Stimulated activated CD4-positive, alpha-beta T cell treated with anti-CD3 and anti-CD28 coated beads, TNF-alpha, amount 100 ng/mL, for 24 hours (primary cell): ENCODE data around the gene HPS1.

Experiments
- DNase-seq, 3 experiments: peaks; one replicate each; pipeline ENCODE4 v3.0.0-alpha.2; 2020; ENCODE audit warnings: low read depth in 3 of 3

Gene HPS1

DNA sequence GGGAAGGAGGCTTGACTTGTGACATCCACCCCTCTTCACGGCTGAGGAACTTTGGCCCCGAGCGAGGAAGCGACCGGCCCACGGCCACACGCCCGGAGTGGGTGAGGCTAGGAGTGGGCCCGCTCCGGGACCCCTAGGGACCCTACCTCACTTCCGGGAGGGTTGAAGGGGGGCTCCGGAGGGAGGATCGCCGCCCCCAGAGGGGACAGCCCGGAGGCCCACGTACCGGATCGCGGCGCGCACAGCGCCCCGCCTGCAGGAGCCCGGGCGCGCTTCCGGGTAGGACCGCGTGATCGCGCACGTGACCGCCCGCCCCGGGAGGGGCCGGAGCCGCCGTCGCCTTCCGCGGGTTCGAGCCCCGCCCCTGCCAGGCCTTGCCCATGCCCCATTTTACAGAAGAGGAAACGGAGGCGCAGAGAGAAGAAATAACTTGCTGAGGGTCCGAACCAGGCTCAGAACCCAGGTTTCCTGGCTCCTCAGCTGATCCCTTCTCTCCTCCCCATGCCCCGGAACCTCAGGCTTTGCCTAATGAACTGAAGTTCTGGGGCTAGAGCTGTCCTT is at the start of gene HPS1:
Gene HPS1 (minus strand): TSS at position 275 of the 561 bp plus-strand sequence. CDS start 3,695 bp downstream, outside the sequence.
- DNase-seq: peak; percentile 55 to 83 (median 77)

DNA sequence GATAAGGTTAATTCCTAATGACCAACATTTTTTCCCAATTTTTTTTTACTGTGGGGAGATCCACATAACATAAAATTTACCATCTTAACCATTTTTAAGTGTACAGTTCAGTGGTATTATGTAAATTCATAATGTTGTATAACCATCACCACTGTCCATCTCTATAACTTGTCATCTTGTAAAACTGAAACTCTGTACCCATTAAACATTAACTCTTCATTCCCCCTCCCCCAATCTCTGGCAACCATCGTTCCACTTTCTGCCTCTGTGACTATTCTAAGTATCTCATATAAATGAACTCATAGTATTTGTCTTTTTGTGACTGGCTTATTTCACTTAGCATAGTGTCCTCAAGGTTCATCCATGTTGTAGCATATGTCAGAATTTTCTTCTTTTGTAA is 46.0 kb upstream of the HPS1 start:
- no peak for DNase-seq

- DNase-seq: no peak
Measured at GRCh38 chr10:98489561-98490481, 43.1 kb upstream of the HPS1 start.

- no peak for DNase-seq
Measured at GRCh38 chr10:98488669-98489430, 42.1 kb upstream of the HPS1 start.

- DNase-seq: no peak
Measured at GRCh38 chr10:98487649-98488048, 40.9 kb upstream of the HPS1 start.

DNA sequence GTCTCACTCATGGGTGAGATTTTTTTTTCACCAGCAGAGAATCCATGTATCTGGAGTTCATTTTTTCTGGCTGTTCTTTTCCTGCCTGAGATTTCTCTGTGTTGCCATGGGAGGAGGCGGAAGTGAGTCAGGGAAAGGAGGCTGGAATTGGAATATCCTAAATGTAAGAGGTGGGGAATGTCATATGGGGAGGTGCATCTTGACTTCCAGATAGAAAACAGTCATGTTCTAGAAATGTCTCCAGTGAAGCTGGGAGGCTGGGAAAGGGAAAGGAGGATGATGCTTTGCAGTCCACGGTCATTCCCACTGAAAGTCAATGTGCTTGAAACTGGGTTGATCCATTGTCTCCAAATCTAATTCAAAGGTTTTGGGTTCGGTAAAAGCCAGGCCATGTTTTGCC is 39.7 kb upstream of the HPS1 start:
- DNase-seq: no peak

DNA sequence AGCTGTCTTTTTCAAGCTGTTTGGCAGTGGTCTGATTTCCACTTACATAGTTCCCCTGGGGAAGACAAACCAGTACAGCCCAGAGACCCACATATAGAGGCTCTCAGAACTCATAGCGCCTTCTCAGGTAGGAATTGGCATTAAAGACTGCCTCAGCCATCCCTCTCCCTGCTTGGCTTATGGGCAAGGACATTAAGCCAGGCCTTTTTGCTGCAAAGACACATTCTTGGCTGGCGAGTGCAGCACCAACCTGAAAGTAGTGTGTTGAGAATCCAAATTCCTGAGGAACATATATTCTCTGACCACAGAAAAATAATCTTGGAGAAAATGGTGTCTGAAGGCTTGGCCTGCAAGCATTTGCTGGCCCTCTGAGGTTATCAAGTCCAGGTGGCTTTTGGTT is 39.2 kb upstream of the HPS1 start:
- DNase-seq: no peak

- DNase-seq: no peak
Measured at GRCh38 chr10:98483658-98484057, 36.9 kb upstream of the HPS1 start.

- DNase-seq: no peak
Measured at GRCh38 chr10:98482096-98482495, 35.4 kb upstream of the HPS1 start.

DNA sequence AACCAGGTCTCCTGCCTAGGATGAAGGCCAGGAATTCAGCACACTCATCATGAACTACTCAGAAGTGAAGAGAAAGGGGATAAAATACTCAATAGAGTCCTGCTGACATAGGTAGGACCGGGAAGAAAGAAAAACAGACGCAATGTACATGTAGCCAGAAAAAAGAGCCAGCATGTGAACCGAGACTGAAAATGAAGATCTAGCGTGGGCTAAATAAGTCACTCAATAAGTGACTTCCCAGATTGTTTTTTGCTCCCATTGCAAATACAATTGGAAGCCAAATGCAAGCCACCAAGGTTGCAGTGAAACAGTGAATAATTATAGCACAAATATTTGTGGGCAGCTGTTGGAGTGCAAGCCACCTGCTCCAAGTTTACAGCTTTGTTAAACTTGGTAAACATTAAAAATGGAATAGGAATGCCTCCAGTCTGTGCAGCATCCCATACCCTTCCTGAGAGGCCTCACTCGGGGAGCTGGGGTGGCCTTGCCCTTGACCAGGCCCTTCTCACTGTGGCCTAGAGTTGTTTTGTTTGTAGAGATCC is 34.7 kb upstream of the HPS1 start:
- DNase-seq: no peak

DNA sequence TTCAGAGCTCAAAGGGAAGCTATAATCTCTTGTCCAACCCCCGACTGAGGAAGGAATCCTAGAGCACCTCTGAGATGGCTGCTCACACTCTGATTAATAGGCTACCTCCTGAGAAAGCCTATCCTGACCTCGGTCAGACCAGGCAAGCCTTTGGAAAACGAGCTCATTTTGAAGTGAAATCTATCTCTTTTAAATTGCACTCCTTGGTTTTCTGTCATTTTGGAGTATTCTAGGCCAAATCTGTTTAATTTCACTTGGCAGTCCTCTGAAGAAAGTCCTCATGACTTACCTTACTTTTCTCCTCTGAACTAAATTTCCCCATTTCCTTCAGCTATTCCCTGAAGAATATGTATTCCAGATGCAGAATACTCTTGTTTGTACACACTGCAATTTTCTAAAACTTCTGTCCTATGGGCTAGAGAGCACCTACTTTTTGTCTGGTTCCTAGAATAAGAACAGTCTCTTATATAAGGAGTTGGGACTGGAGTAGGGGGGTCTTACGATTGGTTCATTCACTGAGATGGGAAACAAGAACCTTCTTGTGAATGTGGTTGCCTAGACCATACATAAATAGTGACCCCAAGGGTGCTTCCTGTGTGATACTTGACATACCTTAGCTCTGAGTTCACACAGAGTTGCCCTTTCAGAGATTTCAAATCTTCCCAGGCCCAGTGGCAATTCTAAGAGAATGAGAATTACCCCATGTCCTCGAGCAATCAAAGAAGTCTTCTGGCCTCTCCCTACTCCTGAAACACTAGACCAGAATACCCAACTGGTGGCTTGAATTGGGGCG is 31.9 kb upstream of the HPS1 start:
- DNase-seq: no peak

DNA sequence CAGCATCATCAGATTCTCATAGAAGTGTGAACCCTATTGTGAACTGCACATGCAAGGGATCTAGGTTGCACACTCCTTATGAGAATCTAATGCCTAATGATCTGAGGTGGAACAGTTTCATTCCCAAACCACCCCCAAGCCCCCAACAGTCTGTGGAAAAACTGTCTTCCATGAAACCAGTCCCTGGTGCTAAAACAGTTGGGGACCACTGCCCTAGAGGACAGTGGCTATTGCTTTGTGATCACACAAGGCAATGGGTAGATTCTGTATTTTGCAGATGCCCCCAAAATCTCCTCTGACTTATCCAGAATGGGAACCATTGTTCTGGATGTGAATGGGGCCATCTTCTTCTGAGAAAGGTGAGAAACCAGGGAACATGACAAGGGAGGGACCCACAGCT is 31.1 kb upstream of the HPS1 start:
- no peak for DNase-seq

- DNase-seq: no peak
Measured at GRCh38 chr10:98474628-98475027, 27.9 kb upstream of the HPS1 start.

GRCh38 chr10:98472196-98472595 is 25.5 kb upstream of the HPS1 start:
- DNase-seq: no peak

- no peak for DNase-seq
Measured at GRCh38 chr10:98470850-98471249, 24.1 kb upstream of the HPS1 start.

DNA sequence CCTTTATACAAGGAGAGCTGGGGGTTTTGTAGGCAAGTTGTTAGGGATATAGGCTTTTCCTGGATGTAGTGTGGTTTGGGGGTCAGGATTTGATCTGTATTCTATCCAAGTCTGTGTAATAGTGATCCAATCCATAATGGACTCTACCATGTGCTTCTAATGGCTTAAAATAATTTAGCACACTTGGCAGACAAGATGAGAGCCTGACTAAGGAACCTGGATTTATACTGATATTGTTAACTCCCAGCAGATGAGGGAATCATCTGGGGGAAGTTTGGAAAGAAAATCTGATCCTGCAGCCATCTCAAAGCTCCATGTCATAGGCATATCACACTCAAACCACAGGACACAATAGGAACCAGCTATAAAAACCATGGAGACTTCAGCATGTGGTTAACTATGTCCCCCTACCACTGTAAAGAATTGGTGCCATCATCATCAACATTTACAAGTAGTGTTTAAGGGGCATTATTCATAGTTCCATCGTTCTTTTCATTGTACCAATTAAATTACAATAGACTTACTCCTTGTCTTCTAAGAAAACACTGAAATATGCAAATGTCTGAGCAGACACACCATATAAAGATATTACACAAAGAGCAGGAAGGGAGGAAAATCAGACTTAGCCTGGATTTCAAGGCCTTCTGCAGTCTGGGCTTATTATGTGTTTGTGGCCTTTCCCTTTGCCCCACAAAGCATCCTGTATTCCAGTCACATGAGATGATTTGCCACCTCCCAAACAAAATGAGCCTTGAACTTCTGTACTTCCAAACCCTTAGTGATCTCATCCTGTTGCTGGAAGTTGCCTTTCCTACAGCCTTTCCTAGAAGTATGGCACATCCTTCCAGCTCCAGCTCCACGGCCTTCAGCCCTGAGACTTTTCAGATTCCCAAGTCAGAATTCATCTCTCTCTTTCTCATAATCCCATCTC is 22.5 kb upstream of the HPS1 start:
- no peak for DNase-seq

DNA sequence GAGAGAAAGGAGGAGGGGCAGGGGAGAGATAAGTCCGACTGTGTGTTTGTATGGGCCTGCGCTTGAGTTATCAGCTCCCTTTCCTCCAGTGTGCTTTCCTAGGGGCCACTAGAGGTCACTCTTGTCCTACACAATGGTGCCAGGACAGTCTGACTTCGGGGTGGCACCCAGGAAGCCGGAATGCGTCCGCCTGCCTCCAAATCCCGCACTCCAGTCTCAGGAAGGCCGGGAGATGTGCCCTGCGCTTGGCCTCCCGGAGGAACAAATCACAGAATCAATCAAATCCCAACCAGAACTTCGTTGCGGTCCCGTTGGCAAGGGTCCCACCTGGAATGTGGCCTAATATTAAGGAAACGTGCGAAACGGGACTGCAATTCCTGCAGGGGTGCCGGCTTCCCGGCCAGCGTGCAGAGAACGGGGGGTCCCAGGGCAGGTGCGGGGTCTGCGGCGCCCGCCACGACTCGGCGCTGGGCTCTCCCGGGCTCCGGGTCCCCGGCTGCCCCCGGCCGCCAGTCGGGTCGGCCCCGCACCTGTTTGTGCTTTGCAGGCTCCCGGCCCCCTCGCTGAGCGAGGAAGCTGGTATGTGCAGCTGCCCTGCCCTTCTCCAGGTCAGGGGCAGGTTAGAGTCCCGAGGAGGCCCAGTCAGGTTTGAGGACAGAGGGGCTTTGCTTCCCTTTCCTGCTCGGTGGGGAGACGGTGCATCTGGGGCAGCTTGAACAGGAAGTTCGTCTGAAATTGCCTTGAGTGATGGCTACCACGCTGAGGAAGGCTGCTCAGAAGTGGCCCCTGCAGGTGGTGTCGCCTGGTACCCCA is 21.0 kb upstream of the HPS1 start:
- peak; percentile 31 to 43 (median 37) for DNase-seq

GRCh38 chr10:98466861-98467505 is 20.2 kb upstream of the HPS1 start:
- no peak for DNase-seq

GRCh38 chr10:98465866-98466265 is 19.1 kb upstream of the HPS1 start:
- DNase-seq: no peak
